ENCODE data around the gene YLPM1.

Gene YLPM1

GRCh38 chr14:74879427-74880182 is 116.5 kb downstream of the YLPM1 start:
- DNase-seq = no peak

- peak; percentile 59 for DNase-seq
These were observed 118.5 kb downstream of the YLPM1 start, which contains the start of gene DLST for GRCh38 chr14:74881431-74882102. Gene DLST, plus strand, starts transcription at chr14:74881916. Its CDS starts 38 bp downstream, at chr14:74881954.

DNA sequence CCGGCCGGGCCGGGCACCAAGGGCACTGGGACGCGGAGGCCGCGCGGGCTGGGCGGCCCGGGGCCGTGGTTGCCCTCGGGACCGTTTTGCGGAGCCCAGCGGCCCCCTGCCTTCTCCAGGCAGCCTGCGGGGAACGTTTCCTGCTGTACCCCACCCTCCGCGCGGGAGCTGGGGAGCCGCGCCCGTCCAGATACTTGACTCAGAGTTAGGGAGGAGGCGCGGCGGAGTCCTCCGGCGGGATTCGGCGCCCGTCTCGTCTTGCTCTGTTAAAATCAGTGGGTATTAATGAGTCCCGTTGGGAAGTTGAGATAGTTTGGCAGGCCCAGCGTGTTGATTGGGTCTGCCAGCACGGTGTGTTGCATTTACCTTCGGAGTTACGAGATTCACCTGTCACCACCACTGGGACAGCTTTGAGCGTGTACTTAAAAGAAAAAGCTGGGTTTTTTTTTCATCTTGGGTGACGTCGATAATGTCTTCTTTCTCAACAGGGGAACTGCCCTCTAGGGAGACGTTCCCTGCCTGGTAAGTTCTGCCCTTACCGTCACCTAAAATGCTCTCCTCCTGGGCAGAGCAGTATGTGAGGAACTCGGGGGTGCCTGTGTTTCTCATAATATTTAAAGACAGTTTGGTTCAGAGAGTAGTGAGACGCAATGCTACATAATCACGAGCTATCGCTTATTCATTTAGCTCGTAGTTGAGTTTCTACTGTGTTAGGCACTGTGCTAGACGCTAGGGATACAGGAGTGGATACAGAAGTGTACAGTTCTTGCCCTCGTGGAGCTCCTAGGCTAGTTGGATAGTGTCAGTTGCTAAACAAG is 119.2 kb downstream of the YLPM1 start:
- DNase-seq = peak; percentile 22

All from kidney glomerular epithelial cell (primary cell).